GM18858 (cell line): Measurements from ENCODE around the gene CYP2C19.
"Not testable (repeated sequence)": the region's sequence is repeated elsewhere in the genome, so short reads cannot be mapped to it uniquely, and the experiment has no call there.

ENCODE experiments used
- ATAC-seq: cut with Tn5 transposase; IDR thresholded peaks from one replicate; pipeline ENCODE4 v1.9.1; 2021; ENCODE audit not compliant: unreplicated experiment

Gene CYP2C19

GRCh38 chr10:94878649-94879048 lies 116.2 kb downstream of the CYP2C19 start:
- ATAC-seq = no peak

DNA sequence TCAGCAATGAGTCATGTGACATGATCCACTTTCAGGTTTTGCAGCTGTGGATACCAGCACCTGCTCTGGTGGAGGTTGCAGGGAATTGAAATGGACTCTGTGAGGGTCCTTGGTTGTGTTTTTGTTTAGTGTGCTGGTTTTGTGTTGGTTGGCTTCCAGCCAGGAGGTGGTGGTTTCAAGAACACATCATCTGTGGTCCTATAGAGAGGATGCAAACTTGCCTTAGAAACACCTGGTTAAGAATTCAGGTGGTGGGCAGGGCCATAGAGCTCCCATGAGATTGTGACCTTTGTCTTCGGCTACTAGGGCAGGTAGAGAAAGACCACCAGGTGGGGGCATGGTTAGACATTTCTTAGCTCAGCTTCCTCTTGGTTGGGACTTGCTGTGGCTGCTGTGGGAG lies 116.7 kb downstream of the CYP2C19 start:
- no peak for ATAC-seq

DNA sequence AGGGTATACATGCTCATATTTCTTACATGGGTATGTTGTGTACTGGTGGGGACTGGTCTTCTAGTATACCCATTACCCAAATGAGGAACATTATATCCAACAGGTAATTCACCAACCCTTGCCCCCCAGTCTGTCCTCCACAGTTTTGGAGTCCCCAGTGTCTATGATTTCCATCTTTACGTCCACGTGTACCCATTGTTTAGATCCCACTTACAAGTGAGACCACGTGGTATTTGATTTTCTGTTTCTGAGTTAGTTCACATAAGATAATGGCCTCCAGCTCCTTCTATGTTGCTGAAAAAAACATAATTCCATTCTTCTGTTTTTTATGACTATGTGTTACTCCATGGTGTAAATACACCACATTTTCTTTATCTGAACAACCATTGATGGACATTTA lies 126.6 kb downstream of the CYP2C19 start:
- no peak for ATAC-seq

- no peak for ATAC-seq
Observed at GRCh38 chr10:94890264-94891022, 128.0 kb downstream of the CYP2C19 start.

DNA sequence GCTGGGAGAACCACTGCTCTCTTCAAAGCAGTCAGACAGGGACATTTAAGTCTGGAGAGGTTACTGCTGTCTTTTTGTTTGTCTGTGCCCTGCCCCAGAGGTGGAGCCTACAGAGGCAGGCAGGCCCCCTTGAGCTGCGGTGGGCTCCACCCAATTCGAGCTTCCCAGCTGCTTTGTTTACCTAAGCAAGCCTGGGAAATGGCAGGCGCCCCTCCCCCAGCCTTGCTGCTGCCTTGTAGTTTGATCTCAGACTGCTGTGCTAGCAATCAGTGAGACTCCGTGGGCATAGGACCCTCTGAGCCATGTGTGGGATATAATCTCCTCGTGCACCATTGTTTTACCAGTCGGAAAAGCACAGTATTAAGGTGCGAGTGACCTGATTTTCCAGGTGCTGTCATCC lies 135.9 kb downstream of the CYP2C19 start:
- not testable (repeated sequence) for ATAC-seq

DNA sequence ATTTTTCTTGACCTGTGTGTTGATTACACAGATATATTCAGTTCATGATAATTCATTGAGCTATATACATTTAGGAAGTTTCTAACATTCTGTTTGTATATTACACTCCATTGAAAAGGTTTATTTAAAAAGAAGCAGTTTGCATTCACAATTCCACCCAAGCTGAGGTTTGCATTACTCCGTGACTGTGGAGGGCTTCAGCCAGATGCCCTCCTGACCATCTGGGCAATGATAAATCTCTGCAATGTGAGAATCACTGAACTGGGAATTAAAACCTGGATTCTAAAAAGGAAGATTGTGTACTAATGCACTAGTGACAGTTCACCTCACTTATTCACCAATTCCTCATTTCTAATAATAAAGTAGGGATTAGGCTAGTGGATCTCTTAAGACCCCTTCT lies 139.6 kb downstream of the CYP2C19 start:
- ATAC-seq = no peak

DNA sequence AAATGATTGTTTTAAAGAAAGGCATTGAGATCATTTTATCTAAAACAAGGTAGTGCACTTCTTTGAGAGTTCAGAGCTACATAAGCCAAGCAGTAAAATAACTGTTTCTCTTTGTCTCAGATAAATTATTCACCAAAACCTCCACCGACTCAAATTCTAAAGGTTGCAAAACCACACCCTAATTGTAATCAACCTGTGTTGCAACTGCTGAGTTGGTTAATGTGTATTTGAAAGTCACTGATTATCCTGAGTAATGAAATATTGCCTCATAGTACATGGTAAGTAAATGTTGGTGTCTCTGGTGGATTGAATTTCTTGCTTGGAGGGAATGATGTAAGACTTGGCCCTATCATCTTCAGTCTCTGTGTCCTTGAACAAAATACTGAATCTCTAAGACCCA lies 140.1 kb downstream of the CYP2C19 start:
- no peak for ATAC-seq
